Heart right ventricle (tissue), 16 donors: ENCODE data around the gene SYNJ2. TPM values are rescaled to one million over a fixed set of nuclear protein-coding genes. Genes with fewer than 3 reads are reported as not detected.

Experiments
- ATAC-seq, 8 donors: fragments of 200-7000 bp; cut with Tn5 transposase; one replicate each; pipeline ENCODE4 v1.9.1; 2020; ENCODE audit warnings: mild to moderate bottlenecking in 8 of 8, moderate library complexity in 8 of 8, moderate number of reproducible peaks in 1 of 8
- DNase-seq, 2 donors: peaks; one replicate each; pipeline ENCODE4 v3.0.0-alpha.2; 2020
- H3K27ac ChIP-seq, 10 donors: fragments of 200-600 bp; sonication (generic) in 2 of 10; one replicate each; pipeline versions ENCODE4 v1.5.0 to v1.8.0; 2020 to 2022; ENCODE audit warnings: mild to moderate bottlenecking in 3 of 10
- H3K27me3 ChIP-seq, 7 donors: fragments of 200-600 bp; one replicate each; pipeline ENCODE4 v1.8.0; 2021 to 2022; ENCODE audit warnings: mild to moderate bottlenecking in 2 of 7
- H3K36me3 ChIP-seq, 9 donors: fragments of 200-600 bp; sonication (generic) in 1 of 9; one replicate each; pipeline versions ENCODE4 v1.5.0 to v1.8.0; 2020 to 2022; ENCODE audit warnings: mild to moderate bottlenecking in 2 of 9
- H3K4me1 ChIP-seq, 9 donors: fragments of 200-600 bp; sonication (generic) in 1 of 9; one replicate each; pipeline versions ENCODE4 v1.5.0 to v1.8.0; 2020 to 2022; ENCODE audit warnings: mild to moderate bottlenecking in 4 of 9
- H3K4me3 ChIP-seq, 10 donors: fragments of 200-600 bp; sonication (generic) in 2 of 10; one replicate each; pipeline versions ENCODE4 v1.5.0 to v1.8.0; 2020 to 2022; ENCODE audit warnings: mild to moderate bottlenecking in 7 of 10, moderate library complexity in 2 of 10
- H3K9me3 ChIP-seq, 11 donors: fragments of 200-600 bp in 10 of 11; sonication (generic) in 2 of 11; one replicate each; pipeline versions ENCODE4 v1.5.0 to v1.8.0; 2013 to 2022; ENCODE audit warnings: mild to moderate bottlenecking in 2 of 11, control low read depth in 1 of 11, moderate library complexity in 1 of 11
- CTCF ChIP-seq, 9 donors: fragments of 200-600 bp; sonication (generic) in 2 of 9; IDR thresholded peaks; one replicate each; pipeline versions ENCODE4 v1.5.0 to v1.8.0; 2021 to 2022; ENCODE audit warnings: antibody characterized with exemption in 9 of 9, mild to moderate bottlenecking in 5 of 9, moderate library complexity in 1 of 9
- WGBS, 2 donors: extraction: QIAGEN DNeasy Blood & Tissue Kit; methylation state at CpG; one replicate each; pipeline ENCODE4 v1.1.7; 2013; ENCODE audit warnings: inconsistent platforms in 1 of 2; 5-methylcytosine and 5-hydroxymethylcytosine counted together
- intact Hi-C, 10 donors: fragments of 100-400 bp; cut with DNase I; formaldehyde crosslinking; loops; one replicate each; pipeline versions ENCODE4 v1.11.1 to v1.14.2; 2022
- polyA plus RNA-seq, 2 donors: library from polyadenylated mRNA; stranded (reverse); fragments of 200-250 nt; gene quantifications; one replicate each; pipeline ENCODE4 v1.2.3, GENCODE V29; 2013
- total RNA-seq, 10 donors: library from RNA; stranded (reverse); fragmentation: NEBNext Ultra II Directional in 3 of 10; extraction: Animal tissue kit (Norgen Biotek cat#: 25700) in 3 of 10; gene quantifications; one replicate each; pipeline versions ENCODE4 v1.2.1 to v1.2.4, GENCODE V29; 2021 to 2023
- donor health status: Arrhythmogenic right ventricular cardiomyopathy.
- donor health status: ischemic (EF 13 %, LVEDD 7.1; RV severe dilation, severe dysfunction).
- donor health status: healthy with polysubstance abuse.
- donor health status: DM: no; HTN: yes; CAD: no.
- donor health status: DM: no; HTN: no; CAD: no.
- donor health status: ischemic (EF 25% LVEDD 6.9; RV normal size, moderate dysfunction).
- donor health status: ischemic (EF 25% LVEDD 5.7; RV mildly dilated, moderate dysfunction).
- donor health status: healthy.
- donor health status: DM: yes; HTN: yes; CAD: no.
- donor health status: Ischemic cardiomyopathy.
- donor health status: ischemic (EF 35%, LVEDD 5.7; RV mildly dilated, moderate dysfunction).
- donor health status: nonischemic (EF 11% LVEDD 7.7; RV severe dilation, severe dysfunction).
- donor health status: DM: yes; HTN: yes; CAD: no.
- donor health status: PGD.
- donor health status: ischemic (EF 29% LVEDD 5.4; RV normal size, mild dysfunction).
- donor health status: nonischemic (EF 23%, LVEDD 6.1; RV moderate dilation, normal function).

Gene SYNJ2
- total and polyA plus RNA-seq, 12 donors = 14.0 to 27.8 (median 19.0) TPM

GRCh38 chr6:157982563-157983405 is 1.1 kb downstream of the SYNJ2 start:
- Histone ChIP-seq H3K4me1 (peaks cover 0 to 45% (median 10%) of the 10 kb centered on the region in 9 donors), H3K36me3 (no peaks in the 10 kb centered on the region), H3K4me3 (peak overlapping the region; percentile 71 to 99 (median 92)), H3K9me3 (no peaks in the 10 kb centered on the region), H3K27me3 (peaks cover 0 to 5% (median 0%) of the 10 kb centered on the region in 7 donors), H3K27ac (peak overlapping the region in 6 of 10 donors; percentile 83 to 89 (median 87))
- ATAC-seq (no peak), DNase-seq (no peak)
- WGBS, 2 donors = 63 to 67% methylated on average over 17 of the region's 17 CpGs
- peak in 4 of 9 donors; percentile 20 to 35 (median 28) for TF ChIP-seq CTCF (IDR thresholded peaks at IDR 0.05)
- intact Hi-C loops = loop anchor here in 7 of 10 donors (2.0 to 10.0 kb wide), 7 partner anchors 45 to 90 kb away; no protein-coding TSS in a partner anchor

DNA sequence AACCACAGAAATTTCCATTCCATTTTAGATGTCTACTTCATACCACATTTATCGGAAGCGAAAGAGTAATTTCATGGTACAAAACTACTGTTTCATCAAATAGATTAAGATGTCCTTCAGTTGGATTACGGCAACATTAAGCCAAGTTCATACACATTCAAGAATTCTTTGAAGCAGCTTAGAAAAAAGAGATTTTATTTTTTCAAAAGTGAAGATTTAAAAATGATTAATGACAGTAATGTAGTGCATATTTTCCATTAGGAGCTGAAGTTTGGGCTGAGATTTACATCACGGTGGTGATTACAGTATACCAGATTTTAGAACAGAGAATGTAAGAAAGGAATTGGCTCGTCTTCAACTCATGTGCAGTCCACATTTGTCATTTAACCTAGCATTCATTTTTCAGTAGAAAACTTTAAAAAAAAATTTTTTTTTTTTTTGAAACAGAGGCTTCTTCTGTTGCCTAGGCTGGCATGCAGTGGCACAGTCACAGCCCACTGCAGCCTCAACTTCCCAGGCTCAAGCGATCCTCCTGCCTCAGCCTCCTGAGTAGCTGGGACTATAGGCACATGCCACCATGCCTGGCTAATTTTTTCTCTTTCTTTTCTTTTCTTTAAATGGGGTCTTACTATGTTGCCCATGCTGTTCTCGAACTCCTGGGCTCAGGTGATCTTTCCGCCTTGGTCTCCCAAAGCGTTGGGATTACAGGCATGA is 1.9 kb downstream of the SYNJ2 start:
- peak overlapping the region in 4 of 10 donors; percentile 12 to 89 (median 54) for H3K27ac ChIP-seq

GRCh38 chr6:157984128-157984527 is 2.5 kb downstream of the SYNJ2 start:
- intact Hi-C loops = loop anchor here in 6 of 10 donors (5.0 to 10.0 kb wide), 5 partner anchors 43 to 88 kb away; no protein-coding TSS in a partner anchor
- WGBS, 2 donors = 97 to 98% methylated on average over 4 of the region's 4 CpGs

More for the DNA sequence above, 1.9 kb downstream of the SYNJ2 start:
- Histone ChIP-seq H3K4me1 (peaks cover 0 to 45% (median 14%) of the 10 kb centered on the region in 9 donors), H3K36me3 (no peaks in the 10 kb centered on the region), H3K27me3 (peaks cover 0 to 5% (median 0%) of the 10 kb centered on the region in 7 donors), H3K4me3 (peak overlapping the region in 6 of 10 donors; percentile 89 to 99 (median 93)), H3K9me3 (no peaks in the 10 kb centered on the region)
- ATAC-seq = no peak
- WGBS, 2 donors = 89 to 95% methylated on average over 9 of the region's 9 CpGs
- intact Hi-C loops = loop anchor here in 7 of 10 donors (2.0 to 10.0 kb wide), 7 partner anchors 44 to 89 kb away; no protein-coding TSS in a partner anchor
- no peak for DNase-seq
- TF ChIP-seq CTCF (IDR thresholded peaks at IDR 0.05) = no peak

More at GRCh38 chr6:157984128-157984527, 2.5 kb downstream of the SYNJ2 start:
- Histone ChIP-seq H3K4me3 (no peak overlapping the region), H3K4me1 (peaks cover 0 to 49% (median 14%) of the 10 kb centered on the region in 9 donors), H3K36me3 (no peaks in the 10 kb centered on the region), H3K27me3 (peaks cover 0 to 5% (median 0%) of the 10 kb centered on the region in 7 donors), H3K27ac (peak overlapping the region in 1 of 10 donors; percentile 12), H3K9me3 (no peaks in the 10 kb centered on the region)
- no peak for DNase-seq
- ATAC-seq = no peak
- no peak for TF ChIP-seq CTCF (IDR thresholded peaks at IDR 0.05)
